OCI-LY7 (cell line): Measurements from ENCODE around the gene PLA2G2F. TPM values are rescaled to one million over a fixed set of nuclear protein-coding genes. Genes with fewer than 3 reads are reported as not detected.
"Not testable (repeated sequence)": the region's sequence is repeated elsewhere in the genome, so short reads cannot be mapped to it uniquely, and the experiment has no call there.

ENCODE experiments used
- BruUV-seq: library from RNA; stranded (reverse); fragments of 400-500 nt; replicated peaks from 2 replicates; lab custom pipeline; 2021; lab: Mats Ljungman, UMichigan
- CTCF ChIA-PET: fragments of 300-600 bp; sonication (Branson Sonifier 250); formaldehyde crosslinking; loops from one replicate; lab custom pipeline; 2022; ENCODE audit warnings: antibody characterized with exemption; ENCODE audit not compliant: unreplicated experiment; lab: Charles Lee
- POLR2A ChIA-PET: fragments of 300-600 bp; sonication (Branson Sonifier 250); formaldehyde crosslinking; loops from one replicate; lab custom pipeline; 2022; ENCODE audit warnings: antibody characterized with exemption; lab: Charles Lee
- DNase-seq: peaks from one replicate; pipeline ENCODE4 v3.0.0-alpha.2; 2015; ENCODE audit warnings: low spot score
- H2AFZ ChIP-seq: fragments of 200-600 bp; sonication (generic), shearing (Covaris generic); 2 replicates; pipeline ENCODE4 v1.6.1; 2014; ENCODE audit warnings: mild to moderate bottlenecking, antibody characterized with exemption, low read length, moderate library complexity
- H3K27ac ChIP-seq: fragments of 200-600 bp; sonication (generic); 2 replicates; pipeline ENCODE4 v1.5.1; 2014; ENCODE audit warnings: mixed run types, low read depth, mild to moderate bottlenecking, moderate library complexity, low read length, inconsistent platforms; ENCODE audit not compliant: poor library complexity, severe bottlenecking
- H3K36me3 ChIP-seq: fragments of 200-600 bp; sonication (generic); 2 replicates; pipeline ENCODE4 v1.6.1; 2014; ENCODE audit warnings: mild to moderate bottlenecking, antibody characterized with exemption, low read length, moderate library complexity, mixed read lengths; ENCODE audit not compliant: insufficient read depth
- H3K4me1 ChIP-seq: fragments of 200-600 bp; sonication (generic); 2 replicates; pipeline ENCODE4 v1.5.1; 2014; ENCODE audit warnings: mild to moderate bottlenecking, low read length; ENCODE audit not compliant: insufficient read depth, poor library complexity, severe bottlenecking
- H3K4me2 ChIP-seq: fragments of 200-600 bp; sonication (generic); 2 replicates; pipeline ENCODE4 v1.6.1; 2014; ENCODE audit warnings: mild to moderate bottlenecking, low read length
- H3K4me3 ChIP-seq: fragments of 200-600 bp; sonication (generic); 2 replicates; pipeline ENCODE4 v1.5.1; 2014; ENCODE audit warnings: mild to moderate bottlenecking, low read depth, low read length; ENCODE audit not compliant: poor library complexity, severe bottlenecking
- H3K79me2 ChIP-seq: fragments of 200-600 bp; sonication (generic); 2 replicates; pipeline ENCODE4 v1.6.1; 2016; ENCODE audit warnings: low read depth, mild to moderate bottlenecking, low read length, moderate library complexity, mixed read lengths; ENCODE audit not compliant: insufficient read depth
- H3K9me2 ChIP-seq: fragments of 200-600 bp; sonication (generic); 2 replicates; pipeline ENCODE4 v1.6.1; 2016; ENCODE audit warnings: mild to moderate bottlenecking, low read length, mixed read lengths; ENCODE audit not compliant: insufficient read depth
- H3K9me3 ChIP-seq: fragments of 200-600 bp; sonication (generic); 2 replicates; pipeline ENCODE4 v1.6.1; 2014; ENCODE audit warnings: mild to moderate bottlenecking, mixed run types, low read length, mixed read lengths
- H4K20me1 ChIP-seq: fragments of 200-600 bp; sonication (generic); 2 replicates; pipeline ENCODE4 v1.6.1; 2014; ENCODE audit warnings: mild to moderate bottlenecking, antibody characterized with exemption, low read length, moderate library complexity, mixed read lengths; ENCODE audit not compliant: insufficient read depth
- EZH2phosphoT487 ChIP-seq: fragments of 200-600 bp; sonication (generic); IDR thresholded peaks from 2 replicates; pipeline ENCODE4 v1.6.1; 2018; ENCODE audit warnings: low read depth, borderline replicate concordance, mild to moderate bottlenecking, mixed run types, antibody characterized with exemption, low read length, moderate library complexity, mixed read lengths
- intact Hi-C: fragments of 100-400 bp; cut with micrococcal nuclease; formaldehyde crosslinking; loops from one replicate; pipeline ENCODE4 v1.10.0; 2022; ENCODE audit not compliant: unreplicated experiment
- total RNA-seq, 2 experiments: library from RNA; depleted of rRNA in 1 of 2; stranded (reverse); fragments of >200 nt in 1 of 2; shearing (Covaris generic) in 1 of 2; gene quantifications; 2 replicates each; pipeline ENCODE4 v1.2.3, GENCODE V29; 2014 to 2022
- TF ChIP-seq, protein P1 (sequence below): fragments of 200-600 bp; sonication (generic); conservative IDR thresholded peaks from 2 replicates; pipeline ENCODE4 v1.5.1; 2014; ENCODE audit warnings: mild to moderate bottlenecking, antibody characterized with exemption, low read length, moderate library complexity, mixed read lengths

Gene PLA2G2F
- total RNA-seq, 2 experiments from 2014 or later, result not detected

DNA sequence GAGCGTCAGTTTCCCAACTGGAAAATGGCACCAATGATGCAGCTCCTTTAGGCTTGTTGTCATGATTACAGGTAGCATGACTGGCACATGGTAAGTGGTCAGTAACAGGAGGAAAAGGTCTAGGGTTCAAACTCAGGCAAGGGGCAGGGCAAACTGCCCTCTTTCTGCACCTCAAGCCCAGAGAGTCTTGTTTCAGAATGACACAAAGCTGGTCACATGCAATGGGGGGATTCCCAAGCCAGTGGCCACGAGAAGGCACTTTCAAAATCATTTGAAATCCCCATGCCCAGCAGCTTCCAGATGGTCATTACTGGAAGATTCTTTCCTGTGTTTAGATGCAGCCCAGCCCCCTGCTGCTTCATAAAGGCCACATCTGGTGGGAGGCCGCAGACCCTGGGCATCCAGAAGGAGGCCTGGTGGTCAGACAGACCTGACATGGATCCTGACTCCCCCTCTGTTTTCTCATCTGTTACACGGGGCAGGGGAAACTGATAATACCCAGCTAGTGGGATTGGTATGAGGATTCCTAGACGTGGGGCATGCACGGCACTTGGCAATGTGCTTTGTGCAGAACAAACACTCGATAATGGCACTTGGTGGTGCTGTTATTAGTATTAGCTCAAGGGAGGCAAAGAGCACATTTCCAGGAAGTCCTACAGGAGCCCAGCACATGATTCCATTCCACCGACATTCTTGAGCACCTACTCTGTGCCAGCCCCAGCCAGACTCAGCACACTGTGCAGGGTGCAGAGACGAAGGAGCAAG, 12.9 kb upstream of the PLA2G2F start:
- Histone ChIP-seq H2AFZ (no peak overlapping the region), H3K27ac (no peak overlapping the region), H3K79me2 (no peaks in the 10 kb centered on the region), H3K4me2 (no peak overlapping the region), H3K4me3 (no peak overlapping the region), H3K9me2 (no peaks in the 10 kb centered on the region), H3K36me3 (no peaks in the 10 kb centered on the region), H4K20me1 (no peaks in the 10 kb centered on the region), H3K4me1 (peaks cover 13% of the 10 kb centered on the region), H3K9me3 (no peaks in the 10 kb centered on the region)
- no peak for TF ChIP-seq EZH2phosphoT487
- TF ChIP-seq, protein P1, sequence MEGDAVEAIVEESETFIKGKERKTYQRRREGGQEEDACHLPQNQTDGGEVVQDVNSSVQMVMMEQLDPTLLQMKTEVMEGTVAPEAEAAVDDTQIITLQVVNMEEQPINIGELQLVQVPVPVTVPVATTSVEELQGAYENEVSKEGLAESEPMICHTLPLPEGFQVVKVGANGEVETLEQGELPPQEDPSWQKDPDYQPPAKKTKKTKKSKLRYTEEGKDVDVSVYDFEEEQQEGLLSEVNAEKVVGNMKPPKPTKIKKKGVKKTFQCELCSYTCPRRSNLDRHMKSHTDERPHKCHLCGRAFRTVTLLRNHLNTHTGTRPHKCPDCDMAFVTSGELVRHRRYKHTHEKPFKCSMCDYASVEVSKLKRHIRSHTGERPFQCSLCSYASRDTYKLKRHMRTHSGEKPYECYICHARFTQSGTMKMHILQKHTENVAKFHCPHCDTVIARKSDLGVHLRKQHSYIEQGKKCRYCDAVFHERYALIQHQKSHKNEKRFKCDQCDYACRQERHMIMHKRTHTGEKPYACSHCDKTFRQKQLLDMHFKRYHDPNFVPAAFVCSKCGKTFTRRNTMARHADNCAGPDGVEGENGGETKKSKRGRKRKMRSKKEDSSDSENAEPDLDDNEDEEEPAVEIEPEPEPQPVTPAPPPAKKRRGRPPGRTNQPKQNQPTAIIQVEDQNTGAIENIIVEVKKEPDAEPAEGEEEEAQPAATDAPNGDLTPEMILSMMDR, result no peak
- CTCF ChIA-PET, result no interaction called here
- no TSS peak for BruUV-seq
- intact Hi-C loops, result no loop called here
- POLR2A ChIA-PET, result no interaction called here
- no peak for DNase-seq

- POLR2A ChIA-PET, result no interaction called here
- intact Hi-C loops, result no loop called here
- Histone ChIP-seq H3K79me2 (no peaks in the 10 kb centered on the region), H3K27ac (no peak overlapping the region), H3K9me2 (no peaks in the 10 kb centered on the region), H2AFZ (no peak overlapping the region), H3K4me1 (peaks cover 13% of the 10 kb centered on the region), H3K9me3 (no peaks in the 10 kb centered on the region), H3K4me3 (no peak overlapping the region), H3K4me2 (no peak overlapping the region), H3K36me3 (no peaks in the 10 kb centered on the region), H4K20me1 (no peaks in the 10 kb centered on the region)
- DNase-seq, result no peak
- TF ChIP-seq EZH2phosphoT487, result no peak
- TF ChIP-seq, protein P1, result no peak
- CTCF ChIA-PET, result interaction anchor here (1.0 kb wide), 1 partner anchor 15 kb away, joined by 3 read pairs; no protein-coding TSS in a partner anchor
- no TSS peak for BruUV-seq
Measured at GRCh38 chr1:20126806-20127440, 12.2 kb upstream of the PLA2G2F start.

DNA sequence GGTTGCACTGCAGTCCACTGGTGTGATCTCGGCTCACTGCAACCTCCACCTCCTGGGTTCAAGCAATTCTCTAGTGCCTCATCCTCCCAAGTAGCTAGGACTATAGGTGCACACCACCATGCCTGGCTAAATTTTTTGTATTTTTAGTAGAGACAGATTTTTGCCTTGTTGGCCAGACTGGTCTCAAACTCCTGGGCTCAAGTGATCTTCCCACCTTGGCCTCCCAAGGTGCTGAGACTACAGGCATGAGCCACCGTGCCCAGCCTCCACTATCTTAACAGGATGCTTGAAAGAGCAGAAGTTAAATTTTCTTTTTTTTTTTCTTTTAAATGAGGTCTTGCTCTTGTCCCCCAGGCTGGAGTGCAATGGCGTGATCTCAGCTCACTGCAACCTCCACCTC, 8.6 kb upstream of the PLA2G2F start:
- POLR2A ChIA-PET, result interaction anchor here (0.6 kb wide), 1 partner anchor 1060 kb away, joined by 3 read pairs; no protein-coding TSS in a partner anchor
- H4K20me1 ChIP-seq, H3K9me3 ChIP-seq, intact Hi-C loops, H3K9me2 ChIP-seq, H3K79me2 ChIP-seq, H2AFZ ChIP-seq, H3K4me2 ChIP-seq, H3K36me3 ChIP-seq, CTCF ChIA-PET, DNase-seq, H3K27ac ChIP-seq, BruUV-seq, H3K4me1 ChIP-seq, H3K4me3 ChIP-seq: not testable (repeated sequence)
